GM12878 (cell line): Measurements from ENCODE around the gene COL26A1. TPM values are rescaled to one million over a fixed set of nuclear protein-coding genes. Genes with fewer than 3 reads are reported as not detected.

Experiments
- ATAC-seq: fragments of 200-7000 bp; cut with Tn5 transposase; 3 replicates; pipeline ENCODE4 v1.9.1; 2020; ENCODE audit warnings: mild to moderate bottlenecking, moderate library complexity
- BruUV-seq: library from RNA; stranded (reverse); fragments of 400-500 nt; replicated peaks from 2 replicates; lab custom pipeline; 2021; lab: Mats Ljungman, UMichigan
- CTCF ChIA-PET: fragments of 300-600 bp; sonication (Branson Sonifier 250); formaldehyde crosslinking; extraction: SDS; loops from one replicate; lab custom pipeline; 2021; ENCODE audit warnings: inconsistent platforms; lab: Yijun Ruan, JAX
- POLR2A ChIA-PET: fragments of 350-600 bp; formaldehyde crosslinking; extraction: SDS; loops from one replicate; lab custom pipeline; 2021; ENCODE audit warnings: inconsistent platforms; lab: Charles Lee
- RAD21 ChIA-PET: fragments of 300-600 bp; sonication (Branson Sonifier 250); formaldehyde crosslinking; loops from one replicate; lab custom pipeline; 2023; ENCODE audit warnings: antibody characterized with exemption; ENCODE audit not compliant: unreplicated experiment; lab: Charles Lee
- SMC1A ChIA-PET: fragments of 300-600 bp; sonication (Branson Sonifier 250); formaldehyde crosslinking; loops from one replicate; lab custom pipeline; 2023; ENCODE audit not compliant: unreplicated experiment, uncharacterized antibody; lab: Charles Lee
- DNase-seq: peaks from one replicate; pipeline ENCODE4 v3.0.0-alpha.2; 2011; ENCODE audit warnings: low read depth, low spot score
- FAIRE-seq: peaks from 3 replicates; lab custom pipeline; 2011; peaks lifted over from hg19 to GRCh38; lab: Jason Lieb, UNC
- H2AFZ ChIP-seq: 2 replicates; pipeline ENCODE4 v1.6.0; 2011; ENCODE audit warnings: low read depth, low read length, control low read depth; ENCODE audit not compliant: control insufficient read depth
- H3K27ac ChIP-seq: 2 replicates; pipeline ENCODE4 v1.5.1; 2011; ENCODE audit warnings: control low read depth; ENCODE audit not compliant: control insufficient read depth, insufficient read depth
- H3K27me3 ChIP-seq, 2 experiments: replicated peaks in 1 of 2; 2 replicates each; pipeline versions ENCODE4 v1.6.0 to v1.6.1; 2011; ENCODE audit warnings: low read length in 1 of 2; ENCODE audit not compliant: control insufficient read depth in 2 of 2, insufficient read depth in 2 of 2
- H3K36me3 ChIP-seq, 2 experiments: 2 replicates each; pipeline ENCODE4 v1.5.1; 2011; ENCODE audit warnings: low read length in 1 of 2; ENCODE audit not compliant: control insufficient read depth in 2 of 2, insufficient read depth in 2 of 2
- H3K4me1 ChIP-seq: 2 replicates; pipeline ENCODE4 v1.6.1; 2011; ENCODE audit warnings: mild to moderate bottlenecking, low read length, moderate library complexity, mixed read lengths; ENCODE audit not compliant: control insufficient read depth, insufficient read depth
- H3K4me2 ChIP-seq: 2 replicates; pipeline ENCODE4 v1.6.0; 2011; ENCODE audit warnings: control low read depth; ENCODE audit not compliant: control insufficient read depth, insufficient read depth
- H3K4me3 ChIP-seq: fragments of 200-600 bp; sonication (generic); 2 replicates; pipeline ENCODE4 v1.5.1; 2016
- H3K79me2 ChIP-seq: 2 replicates; pipeline ENCODE4 v1.6.0; 2011; ENCODE audit warnings: low read length; ENCODE audit not compliant: control insufficient read depth, insufficient read depth
- H3K9ac ChIP-seq: 2 replicates; pipeline ENCODE4 v1.8.0; 2011; ENCODE audit warnings: low read length, control low read depth, mixed read lengths; ENCODE audit not compliant: control insufficient read depth, insufficient read depth
- H3K9me3 ChIP-seq: replicated peaks from 3 replicates; pipeline ENCODE4 v1.5.1; 2011; ENCODE audit warnings: mild to moderate bottlenecking, low read length; ENCODE audit not compliant: control insufficient read depth, insufficient read depth
- H4K20me1 ChIP-seq: 2 replicates; pipeline ENCODE4 v1.6.0; 2011; ENCODE audit not compliant: control insufficient read depth, insufficient read depth
- BACH1 ChIP-seq: fragments of 450-650 bp; IDR thresholded peaks from 2 replicates; pipeline ENCODE4 v1.6.1; 2017; ENCODE audit warnings: mild to moderate bottlenecking, borderline replicate concordance
- BCL3 ChIP-seq: IDR thresholded peaks from 2 replicates; pipeline ENCODE4 v1.6.1; 2011; ENCODE audit warnings: borderline replicate concordance, low read depth, mild to moderate bottlenecking, moderate library complexity, low read length; ENCODE audit not compliant: insufficient read depth, poor library complexity, severe bottlenecking
- CEBPZ ChIP-seq: fragments of 150-350 bp; IDR thresholded peaks from 2 replicates; pipeline ENCODE4 v1.6.1; 2016; ENCODE audit warnings: low read depth, low read length
- CREM ChIP-seq: IDR thresholded peaks from 2 replicates; pipeline ENCODE4 v1.6.1; 2014; ENCODE audit warnings: antibody characterized with exemption, low read depth
- EED ChIP-seq: sonication (generic); IDR thresholded peaks from 2 replicates; pipeline ENCODE4 v1.6.1; 2016; ENCODE audit warnings: antibody characterized with exemption, low read depth
- ETV6 ChIP-seq, 2 experiments: fragments of 450-650 bp in 1 of 2; IDR thresholded peaks in 1 of 2; conservative IDR thresholded peaks in 1 of 2; 2 replicates each; pipeline ENCODE4 v1.6.1; 2014; ENCODE audit warnings: antibody characterized with exemption in 1 of 2, borderline replicate concordance in 1 of 2, low read depth in 1 of 2, mild to moderate bottlenecking in 1 of 2, moderate library complexity in 1 of 2
- HDGF ChIP-seq: fragments of 450-650 bp; IDR thresholded peaks from 2 replicates; pipeline ENCODE4 v1.6.1; 2016; ENCODE audit warnings: antibody characterized with exemption
- HSF1 ChIP-seq: fragments of 150-350 bp; IDR thresholded peaks from 2 replicates; pipeline ENCODE4 v1.6.1; 2014; ENCODE audit warnings: mild to moderate bottlenecking, low read depth, low read length
- JUND ChIP-seq: IDR thresholded peaks from 2 replicates; pipeline ENCODE4 v1.6.1; 2012; ENCODE audit warnings: low read depth, mild to moderate bottlenecking, low read length, improper control_type of control experiment, moderate library complexity
- KLF5 ChIP-seq: fragments of 450-650 bp; IDR thresholded peaks from 2 replicates; pipeline ENCODE4 v1.6.1; 2014; ENCODE audit warnings: mild to moderate bottlenecking; ENCODE audit not compliant: partially characterized antibody
- NFIC ChIP-seq: IDR thresholded peaks from 2 replicates; pipeline ENCODE4 v1.6.1; 2012; ENCODE audit warnings: low read depth, mild to moderate bottlenecking, inconsistent platforms, low read length, moderate library complexity
- SMC3 ChIP-seq: IDR thresholded peaks from 2 replicates; pipeline ENCODE4 v1.6.1; 2011; ENCODE audit warnings: low read length, improper control_type of control experiment, borderline replicate concordance
- SREBF1 ChIP-seq: IDR thresholded peaks from 2 replicates; pipeline ENCODE4 v1.6.1; 2012; ENCODE audit warnings: mild to moderate bottlenecking, low read length
- ZBTB33 ChIP-seq: fragments of 450-650 bp; IDR thresholded peaks from 2 replicates; pipeline ENCODE4 v1.6.1; 2017; ENCODE audit warnings: mild to moderate bottlenecking
- ZSCAN29 ChIP-seq: fragments of 450-650 bp; IDR thresholded peaks from 2 replicates; pipeline ENCODE4 v1.6.1; 2017; ENCODE audit warnings: mild to moderate bottlenecking, moderate library complexity
- WGBS: methylation state at CpG from one replicate; pipeline ENCODE4 v1.1.6; 2016; ENCODE audit warnings: low lambda C conversion rate; ENCODE audit not compliant: insufficient replicate concordance, insufficient coverage; ENCODE audit errors: missing lambda C conversion rate; 5-methylcytosine and 5-hydroxymethylcytosine counted together
- in situ Hi-C: fragments of 300-500 bp; cut with MboI; formaldehyde crosslinking; loops from 9 replicates; pipeline ENCODE4 v1.14.3; 2018; ENCODE audit warnings: mixed read lengths
- intact Hi-C: fragments of 100-400 bp; cut with micrococcal nuclease; formaldehyde crosslinking; loops from one replicate; pipeline ENCODE4 v1.14.2; 2022; ENCODE audit not compliant: unreplicated experiment
- polyA plus RNA-seq, 11 experiments: library from polyadenylated mRNA; depleted of rRNA in 4 of 11; unstranded in 6 of 11; stranded (reverse) in 5 of 11; fragments of >200 nt; fragmentation: Nextera tagmentation in 4 of 11; fragmentation: Illumina TruSeq in 1 of 11; extraction: Ambion mirVana in 4 of 11; extraction: Trizol in 1 of 11; gene quantifications; 1 replicate in 1 of 11; 2 replicates in 10 of 11; pipeline versions ENCODE4 v1.2.1 to v1.2.3, GENCODE V29; 2011 to 2016; ENCODE audit warnings: inconsistent platforms in 2 of 11, missing spikeins in 2 of 11, low read depth in 1 of 11
- total RNA-seq, 4 experiments: library from RNA; depleted of rRNA in 3 of 4; stranded (reverse); fragments of >200 nt in 3 of 4; fragmentation: Illumina TruSeq in 1 of 4; extraction: Trizol in 1 of 4; gene quantifications; 2 replicates each; pipeline versions ENCODE4 v1.2.1 to v1.2.3, GENCODE V29; 2013 to 2021

The COL26A1 gene
- total and polyA plus RNA-seq, 10 of the 15 experiments (the other 5 are each of a cell fraction or from before 2014, with no cell fraction given), result 0.08 TPM; not detected in 9

- Histone ChIP-seq H3K9ac (no peak overlapping the region), H3K27me3 (no peaks in the 10 kb centered on the region), H3K79me2 (no peaks in the 10 kb centered on the region), H3K4me3 (no peak overlapping the region), H3K4me2 (no peak overlapping the region), H3K9me3 (no peaks in the 10 kb centered on the region), H2AFZ (no peak overlapping the region), H3K4me1 (peaks cover 8% of the 10 kb centered on the region), H3K27ac (no peak overlapping the region), H3K36me3 (no peaks in the 10 kb centered on the region), H4K20me1 (no peaks in the 10 kb centered on the region)
- no peak for FAIRE-seq
- intact Hi-C loops (no loop called here), in situ Hi-C loops (no loop called here)
- ChIA-PET RAD21 (no interaction called here), SMC1A (no interaction called here), CTCF (interaction anchor here (0.6 to 0.9 kb wide), 2 partner anchors 15 to 42 kb away, joined by 3 read pairs; no protein-coding TSS in a partner anchor), POLR2A (no interaction called here)
- DNase-seq, result no peak
- 80% methylated on average over 9 of the region's 9 CpGs for WGBS
- ATAC-seq, result no peak
- BruUV-seq, result no TSS peak
- TF ChIP-seq CREM (no peak), BCL3 (no peak), KLF5 (no peak), ETV6 (conservative IDR thresholded peaks at IDR 0.05 in 1 of 2, IDR thresholded peaks at IDR 0.05 in 1 of 2; ENCODE audit: borderline replicate concordance in 1 of 2, low read depth in 1 of 2) (no peak), HSF1 (no peak), NFIC (no peak), HDGF (no peak), JUND (no peak), ZBTB33 (no peak), SMC3 (no peak), ZSCAN29 (no peak), BACH1 (no peak), CEBPZ (no peak), SREBF1 (no peak), EED (no peak)
Observed at GRCh38 chr7:101502466-101503098, 139.9 kb downstream of the COL26A1 start.
